Uterus (tissue), 2 donors: ENCODE measurements around the gene LTK.

Source experiments
- POLR2A ChIP-seq, 2 donors: fragments of 450-650 bp; IDR thresholded peaks; one replicate each; pipeline ENCODE4 v1.6.1; 2016; ENCODE audit warnings: antibody characterized with exemption in 2 of 2, mild to moderate bottlenecking in 1 of 2, moderate library complexity in 1 of 2
- TF ChIP-seq, protein P1 (sequence below), 4 experiments: fragments of 200-600 bp in 2 of 4; fragments of 450-650 bp in 2 of 4; sonication (generic) in 2 of 4; IDR thresholded peaks; one replicate each; pipeline ENCODE4 v1.5.1; 2016 to 2019; ENCODE audit warnings: antibody characterized with exemption in 4 of 4, mild to moderate bottlenecking in 2 of 4, moderate library complexity in 1 of 4

GRCh38 chr15:41520636-41521035 is 7.0 kb upstream of the LTK start:
- TF ChIP-seq, protein P1, sequence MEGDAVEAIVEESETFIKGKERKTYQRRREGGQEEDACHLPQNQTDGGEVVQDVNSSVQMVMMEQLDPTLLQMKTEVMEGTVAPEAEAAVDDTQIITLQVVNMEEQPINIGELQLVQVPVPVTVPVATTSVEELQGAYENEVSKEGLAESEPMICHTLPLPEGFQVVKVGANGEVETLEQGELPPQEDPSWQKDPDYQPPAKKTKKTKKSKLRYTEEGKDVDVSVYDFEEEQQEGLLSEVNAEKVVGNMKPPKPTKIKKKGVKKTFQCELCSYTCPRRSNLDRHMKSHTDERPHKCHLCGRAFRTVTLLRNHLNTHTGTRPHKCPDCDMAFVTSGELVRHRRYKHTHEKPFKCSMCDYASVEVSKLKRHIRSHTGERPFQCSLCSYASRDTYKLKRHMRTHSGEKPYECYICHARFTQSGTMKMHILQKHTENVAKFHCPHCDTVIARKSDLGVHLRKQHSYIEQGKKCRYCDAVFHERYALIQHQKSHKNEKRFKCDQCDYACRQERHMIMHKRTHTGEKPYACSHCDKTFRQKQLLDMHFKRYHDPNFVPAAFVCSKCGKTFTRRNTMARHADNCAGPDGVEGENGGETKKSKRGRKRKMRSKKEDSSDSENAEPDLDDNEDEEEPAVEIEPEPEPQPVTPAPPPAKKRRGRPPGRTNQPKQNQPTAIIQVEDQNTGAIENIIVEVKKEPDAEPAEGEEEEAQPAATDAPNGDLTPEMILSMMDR (IDR thresholded peaks at IDR 0.05): no peak
- no peak for TF ChIP-seq POLR2A (IDR thresholded peaks at IDR 0.05)
